Measurements from ENCODE around the gene CMKLR1. TPM values are rescaled to one million over a fixed set of nuclear protein-coding genes. Genes with fewer than 3 reads are reported as not detected.

The CMKLR1 gene
- total and polyA plus RNA-seq, 10 of the 15 experiments (the other 5 are each of a cell fraction or from before 2014, with no cell fraction given) = 13.8 to 52.3 (median 26.2) TPM

DNA sequence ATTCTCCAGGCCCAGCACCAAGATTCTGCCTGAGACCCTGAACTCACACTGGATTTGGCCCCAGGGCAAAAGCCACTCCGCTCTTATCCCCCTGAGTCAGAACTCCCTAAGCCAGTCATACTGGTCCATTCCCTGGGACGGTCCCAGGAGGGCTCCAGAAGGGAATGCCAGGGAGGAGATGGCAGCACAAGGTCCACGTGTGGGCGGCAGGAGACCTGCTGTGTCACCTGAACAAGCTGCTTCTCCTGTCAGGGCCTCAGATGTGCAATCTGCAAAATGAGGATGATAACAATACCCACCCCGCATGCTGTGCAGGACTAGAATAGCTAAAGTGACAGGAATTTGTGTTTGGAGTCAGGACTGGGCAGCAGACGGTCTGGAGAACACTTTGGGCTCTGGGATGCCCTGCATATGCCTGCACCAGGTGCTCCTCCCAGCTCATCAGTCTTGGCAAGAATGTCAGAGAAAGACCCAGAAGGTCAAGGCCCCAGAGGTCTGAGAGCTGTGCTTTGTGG, 40.3 kb downstream of the CMKLR1 start (continued):
- TF ChIP-seq TCF12 (IDR thresholded peaks at IDR 0.05; ENCODE audit: low read depth, low read length) = no peak

DNA sequence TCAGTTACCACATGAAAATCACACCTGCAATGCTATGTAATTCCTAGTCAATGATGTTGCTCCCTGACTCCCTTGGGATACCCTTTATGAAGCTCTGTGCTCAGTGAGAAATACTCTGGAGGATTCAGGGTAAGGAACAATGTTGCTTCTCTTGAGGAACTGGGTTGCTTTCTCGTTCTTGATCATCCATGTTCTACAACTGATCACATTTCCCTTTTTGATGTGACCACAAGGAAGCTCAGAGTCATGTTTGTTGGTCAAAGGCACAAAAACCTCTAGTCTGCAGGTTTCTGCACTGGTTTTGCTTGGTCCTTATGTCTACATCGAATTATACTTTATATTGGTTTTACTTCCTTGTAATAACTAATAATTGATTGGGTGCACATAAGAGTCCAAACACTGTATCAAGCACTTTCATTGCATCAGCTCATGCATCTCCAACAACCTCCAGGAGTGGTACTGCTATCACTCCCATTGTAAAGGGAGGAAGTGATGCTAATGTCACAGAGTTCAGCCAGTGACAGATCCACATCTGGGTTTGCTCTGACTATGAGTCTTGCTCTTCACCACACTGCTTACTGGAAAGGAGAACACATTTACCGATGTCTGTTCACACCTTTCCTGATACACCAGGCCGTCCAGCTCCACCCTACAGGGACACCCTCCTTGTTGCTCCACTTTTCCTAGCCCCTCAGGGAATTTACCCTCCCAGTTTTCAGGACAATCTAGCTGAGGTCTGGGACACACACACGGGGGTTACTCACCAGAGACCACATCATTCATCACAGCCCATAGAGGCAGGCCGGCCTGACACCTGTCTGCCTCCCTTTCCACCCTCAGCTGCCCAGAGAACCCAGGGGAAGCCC, 41.0 kb downstream of the CMKLR1 start:
- H3K4me1 ChIP-seq (ENCODE audit: control insufficient read depth, insufficient read depth, low read length) = peaks cover 55% of the 10 kb centered on the region
- peak overlapping the region; percentile 10; the same call in 1 of the 2 replicates for H3K9ac ChIP-seq (ENCODE audit: control insufficient read depth, insufficient read depth, low read length)
- WGBS (ENCODE audit: insufficient coverage, insufficient replicate concordance, low lambda C conversion rate, missing lambda C conversion rate) = 7% methylated on average over 6 of the region's 6 CpGs
- no peaks in the 10 kb centered on the region for H3K27me3 ChIP-seq (replicated peaks in 1 of 2; ENCODE audit: control insufficient read depth in 2 of 2, insufficient read depth in 2 of 2, low read length in 1 of 2)
- intact Hi-C loops (cut with micrococcal nuclease; ENCODE audit: unreplicated experiment) (loop anchor here (1.0 kb wide), 1 partner anchor 37 kb away; no protein-coding TSS in a partner anchor), in situ Hi-C loops (cut with MboI) (no loop called here)
- ChIA-PET RAD21 (ENCODE audit: unreplicated experiment) (interaction anchor here (0.7 to 2.7 kb wide), 6 partner anchors 18 to 39 kb away, joined by 3 to 8 read pairs (median 4); no protein-coding TSS in a partner anchor), POLR2A (interaction anchor here (0.9 to 3.1 kb wide), 3 partner anchors 9 to 36 kb away, joined by 4 to 16 read pairs (median 4); no protein-coding TSS in a partner anchor), SMC1A (ENCODE audit: uncharacterized antibody, unreplicated experiment) (interaction anchor here (0.7 to 3.0 kb wide), 15 partner anchors 9 to 159 kb away, joined by 3 to 19 read pairs (median 5); no protein-coding TSS in a partner anchor), CTCF (interaction anchor here (0.6 to 2.2 kb wide), 5 partner anchors 10 to 573 kb away, joined by 3 to 11 read pairs (median 4); no protein-coding TSS in a partner anchor)
- 0 out of 2 replicates have a peak overlapping the region, but pooled peaks have one; percentile 11 for H3K4me3 ChIP-seq
- H3K4me2 ChIP-seq (ENCODE audit: control insufficient read depth, insufficient read depth) = peak overlapping the region; percentile 65
- BruUV-seq (replicated peaks) = no TSS peak
- peaks cover 4% of the 10 kb centered on the region; the same call in 1 of the 3 replicates for H3K9me3 ChIP-seq (replicated peaks; ENCODE audit: control insufficient read depth, insufficient read depth, low read length)
- peaks cover 0 to 7% of the 10 kb centered on the region in 2 experiments; a peak in 2 of 4 replicates for H3K36me3 ChIP-seq (ENCODE audit: control insufficient read depth in 2 of 2, insufficient read depth in 2 of 2, low read length in 1 of 2)
- FAIRE-seq (peak; percentile 52), ATAC-seq (peak; percentile 91), DNase-seq (ENCODE audit: low read depth, low spot score) (peak; percentile 76)
- no peaks in the 10 kb centered on the region; the same call in 1 of the 2 replicates for H4K20me1 ChIP-seq (ENCODE audit: control insufficient read depth, insufficient read depth)
- H3K79me2 ChIP-seq (ENCODE audit: control insufficient read depth, insufficient read depth, low read length) = peaks cover 2% of the 10 kb centered on the region
- no peak overlapping the region for H2AFZ ChIP-seq (ENCODE audit: control insufficient read depth, low read depth, low read length)
- H3K27ac ChIP-seq (ENCODE audit: control insufficient read depth, insufficient read depth) = peak overlapping the region; percentile 71
- TF ChIP-seq MEF2B (IDR thresholded peaks at IDR 0.05; ENCODE audit: partially characterized antibody, poor library complexity, severe bottlenecking) = peak; percentile 36
- no peak for TF ChIP-seq SREBF1 (IDR thresholded peaks at IDR 0.05; ENCODE audit: low read length)
- TF ChIP-seq NR2F1 (conservative IDR thresholded peaks at IDR 0.05) = 0 out of 2 replicates have a peak, but pooled peaks have one; percentile 26
- TF ChIP-seq EED (IDR thresholded peaks at IDR 0.05; ENCODE audit: low read depth) = peak; percentile 61
- 0 out of 2 replicates have a peak, but pooled peaks have one; percentile 80 for TF ChIP-seq TCF3 (IDR thresholded peaks at IDR 0.05; ENCODE audit: borderline replicate concordance, insufficient read depth, low read depth, low read length)
- TF ChIP-seq, protein P1, sequence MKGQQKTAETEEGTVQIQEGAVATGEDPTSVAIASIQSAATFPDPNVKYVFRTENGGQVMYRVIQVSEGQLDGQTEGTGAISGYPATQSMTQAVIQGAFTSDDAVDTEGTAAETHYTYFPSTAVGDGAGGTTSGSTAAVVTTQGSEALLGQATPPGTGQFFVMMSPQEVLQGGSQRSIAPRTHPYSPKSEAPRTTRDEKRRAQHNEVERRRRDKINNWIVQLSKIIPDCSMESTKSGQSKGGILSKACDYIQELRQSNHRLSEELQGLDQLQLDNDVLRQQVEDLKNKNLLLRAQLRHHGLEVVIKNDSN (IDR thresholded peaks at IDR 0.05; ENCODE audit: borderline replicate concordance, extremely low read length, insufficient read depth, low read depth, low read length) = no peak
- TF ChIP-seq ETV6 (conservative IDR thresholded peaks at IDR 0.05 in 1 of 2, IDR thresholded peaks at IDR 0.05 in 1 of 2; ENCODE audit: borderline replicate concordance in 1 of 2, low read depth in 1 of 2) = 0 out of 4 replicates have a peak, but pooled peaks of 1 of the 2 experiments have one; percentile 39
- peak; percentile 71 for TF ChIP-seq SPI1 (IDR thresholded peaks at IDR 0.05; ENCODE audit: borderline replicate concordance, insufficient read depth, low read depth, low read length)
- no peak for TF ChIP-seq TCF7 (IDR thresholded peaks at IDR 0.05; ENCODE audit: borderline replicate concordance)
- TF ChIP-seq FOXM1 (IDR thresholded peaks at IDR 0.05; ENCODE audit: low read depth, low read length) = 0 out of 2 replicates have a peak, but pooled peaks have one; percentile 10
- TF ChIP-seq RUNX3 (IDR thresholded peaks at IDR 0.05; ENCODE audit: low read length) = peak; percentile 80
- no peak for TF ChIP-seq EZH2 (IDR thresholded peaks at IDR 0.05; ENCODE audit: borderline replicate concordance, control insufficient read depth, low read depth, low read length)
- TF ChIP-seq SP1 (IDR thresholded peaks at IDR 0.05; ENCODE audit: low read depth, low read length) = peak; percentile 15
- TF ChIP-seq IKZF2 (IDR thresholded peaks at IDR 0.05) = peak; percentile 27 to 37; a peak in 2 of 4 replicates
- TF ChIP-seq HDGF (IDR thresholded peaks at IDR 0.05) = no peak
- no peak for TF ChIP-seq CHD2 (IDR thresholded peaks at IDR 0.05; ENCODE audit: borderline replicate concordance, low read depth, low read length)
- peak; percentile 39; the same call in 1 of the 2 replicates for TF ChIP-seq NFIC (IDR thresholded peaks at IDR 0.05; ENCODE audit: low read depth, low read length)
- no peak for TF ChIP-seq BRCA1 (IDR thresholded peaks at IDR 0.05; ENCODE audit: low read depth, low read length)
- TF ChIP-seq MTA2 (IDR thresholded peaks at IDR 0.05; ENCODE audit: low read depth) = 0 out of 2 replicates have a peak, but pooled peaks have one; percentile 13
- 0 out of 2 replicates have a peak, but pooled peaks have one; percentile 40 for TF ChIP-seq IRF4 (IDR thresholded peaks at IDR 0.05; ENCODE audit: low read depth, low read length)
